ENCODE measurements around the gene DEPDC1.

GRCh38 chr1:68495532-68495931, 1.4 kb downstream of the DEPDC1 start:
- TF ChIP-seq CTCF (IDR thresholded peaks at IDR 0.05): no peak
- TF ChIP-seq NFE2L2 (conservative IDR thresholded peaks at IDR 0.05; ENCODE audit: low read length): no peak
- TF ChIP-seq BCL3 (IDR thresholded peaks at IDR 0.05): no peak
- TF ChIP-seq, protein P1, sequence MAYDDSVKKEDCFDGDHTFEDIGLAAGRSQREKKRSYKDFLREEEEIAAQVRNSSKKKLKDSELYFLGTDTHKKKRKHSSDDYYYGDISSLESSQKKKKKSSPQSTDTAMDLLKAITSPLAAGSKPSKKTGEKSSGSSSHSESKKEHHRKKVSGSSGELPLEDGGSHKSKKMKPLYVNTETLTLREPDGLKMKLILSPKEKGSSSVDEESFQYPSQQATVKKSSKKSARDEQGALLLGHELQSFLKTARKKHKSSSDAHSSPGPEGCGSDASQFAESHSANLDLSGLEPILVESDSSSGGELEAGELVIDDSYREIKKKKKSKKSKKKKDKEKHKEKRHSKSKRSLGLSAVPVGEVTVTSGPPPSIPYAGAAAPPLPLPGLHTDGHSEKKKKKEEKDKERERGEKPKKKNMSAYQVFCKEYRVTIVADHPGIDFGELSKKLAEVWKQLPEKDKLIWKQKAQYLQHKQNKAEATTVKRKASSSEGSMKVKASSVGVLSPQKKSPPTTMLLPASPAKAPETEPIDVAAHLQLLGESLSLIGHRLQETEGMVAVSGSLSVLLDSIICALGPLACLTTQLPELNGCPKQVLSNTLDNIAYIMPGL (CRISPR knock-in tag; IDR thresholded peaks at IDR 0.05; ENCODE audit: borderline replicate concordance): no peak
- TF ChIP-seq MAFK (IDR thresholded peaks at IDR 0.05; ENCODE audit: partially characterized antibody): no peak
- no peak for TF ChIP-seq EP300 (IDR thresholded peaks at IDR 0.05)
- no peak for TF ChIP-seq NPAS2 (CRISPR knock-in tag; IDR thresholded peaks at IDR 0.05; ENCODE audit: borderline replicate concordance)
- TF ChIP-seq, protein P2, sequence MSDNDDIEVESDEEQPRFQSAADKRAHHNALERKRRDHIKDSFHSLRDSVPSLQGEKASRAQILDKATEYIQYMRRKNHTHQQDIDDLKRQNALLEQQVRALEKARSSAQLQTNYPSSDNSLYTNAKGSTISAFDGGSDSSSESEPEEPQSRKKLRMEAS (IDR thresholded peaks at IDR 0.05): no peak
- TF ChIP-seq RFX5 (IDR thresholded peaks at IDR 0.05): no peak
- no peak for TF ChIP-seq ZC3H11A (IDR thresholded peaks at IDR 0.05)
- TF ChIP-seq BHLHE40 (IDR thresholded peaks at IDR 0.05; ENCODE audit: low read depth, low read length): no peak
- TF ChIP-seq REST (IDR thresholded peaks at IDR 0.05): no peak

All from A549 (cell line).